Measurements from ENCODE around the gene STYXL2. TPM values are rescaled to one million over a fixed set of nuclear protein-coding genes. Genes with fewer than 3 reads are reported as not detected.

The STYXL2 gene
- total and polyA plus RNA-seq, 2 donors (not counting 1 experiment from before 2014, with no cell fraction given): not detected

GRCh38 chr1:167106119-167106461 lies 12.2 kb downstream of the STYXL2 start:
- no peak overlapping the region for H3K4me2 ChIP-seq (replicated peaks; ENCODE audit: low read depth, low read length, poor library complexity, severe bottlenecking)
- Mint-ChIP-seq H3K27me3 (peaks cover 14% of the 10 kb centered on the region), H3K27ac (no peak overlapping the region), H3K4me1 (peaks cover 40% of the 10 kb centered on the region), H3K4me3 (no peak overlapping the region), H3K9me3 (ENCODE audit: insufficient read depth) (peaks cover 8% of the 10 kb centered on the region)
- DNase-seq (no peak), ATAC-seq (ENCODE audit: low read depth) (no peak)
- TF ChIP-seq EZH2 (IDR thresholded peaks at IDR 0.05; ENCODE audit: borderline replicate concordance, insufficient read depth, low read depth, low read length, poor library complexity, severe bottlenecking): no peak
- no peak for TF ChIP-seq CTCF (IDR thresholded peaks at IDR 0.05)
- WGBS (ENCODE audit: insufficient coverage): 100% methylated on average over 1 of the region's 4 CpGs
- H3K27ac ChIP-seq (ENCODE audit: low read length in 2 of 2): no peak overlapping the region
- intact Hi-C loops (cut with micrococcal nuclease): no loop called here
- H3K9me3 ChIP-seq (ENCODE audit: control extremely low read depth in 1 of 3, control insufficient read depth in 2 of 3, insufficient read depth in 1 of 3, low read length in 2 of 3): peaks cover 1 to 9% (median 3%) of the 10 kb centered on the region in 3 donors
- peak overlapping the region in 1 of 5 experiments; percentile 40 for H3K4me3 ChIP-seq (ENCODE audit: control extremely low read depth in 1 of 5, extremely low read depth in 1 of 5, insufficient read depth in 1 of 5, low read depth in 2 of 5, low read length in 4 of 5)
- ChIA-PET CTCF (no interaction called here), POLR2A (no interaction called here)
- H4K20me1 ChIP-seq (ENCODE audit: control insufficient read depth, insufficient read depth, low read length, poor library complexity, severe bottlenecking): no peaks in the 10 kb centered on the region
- peaks cover 28 to 40% of the 10 kb centered on the region in 2 donors for H3K4me1 ChIP-seq (ENCODE audit: control insufficient read depth in 2 of 2, insufficient read depth in 2 of 2, low read length in 2 of 2)
- H3K36me3 ChIP-seq (replicated peaks in 1 of 2; ENCODE audit: control extremely low read depth in 1 of 2, control insufficient read depth in 1 of 2, extremely low read depth in 1 of 2, insufficient read depth in 2 of 2, low read length in 1 of 2): no peaks in the 10 kb centered on the region
- H2AFZ ChIP-seq (ENCODE audit: insufficient read depth, low read depth, low read length, poor library complexity, severe bottlenecking): peak overlapping the region; percentile 50
- no peaks in the 10 kb centered on the region for H3K79me2 ChIP-seq (ENCODE audit: control insufficient read depth, insufficient read depth, low read length)
- H3K9ac ChIP-seq (ENCODE audit: low read length): no peak overlapping the region
- H3K27me3 ChIP-seq (replicated peaks in 1 of 4; ENCODE audit: control extremely low read depth in 1 of 4, control insufficient read depth in 3 of 4, insufficient read depth in 4 of 4, low read length in 3 of 4): peaks cover 0 to 5% (median 0%) of the 10 kb centered on the region in 4 experiments

- peaks cover 28 to 40% of the 10 kb centered on the region in 2 donors for H3K4me1 ChIP-seq (ENCODE audit: control insufficient read depth in 2 of 2, insufficient read depth in 2 of 2, low read length in 2 of 2)
- no peak overlapping the region for H3K4me2 ChIP-seq (replicated peaks; ENCODE audit: low read depth, low read length, poor library complexity, severe bottlenecking)
- peaks cover 19% of the 10 kb centered on the region for H3K27me3 Mint-ChIP-seq
- H3K9me3 ChIP-seq (ENCODE audit: control extremely low read depth in 1 of 3, control insufficient read depth in 2 of 3, insufficient read depth in 1 of 3, low read length in 2 of 3): peaks cover 1 to 9% (median 3%) of the 10 kb centered on the region in 3 donors
- peaks cover 40% of the 10 kb centered on the region for H3K4me1 Mint-ChIP-seq
- no peak overlapping the region for H3K4me3 ChIP-seq (ENCODE audit: control extremely low read depth in 1 of 5, extremely low read depth in 1 of 5, insufficient read depth in 1 of 5, low read depth in 2 of 5, low read length in 4 of 5)
- H3K4me3 Mint-ChIP-seq: no peak overlapping the region
- TF ChIP-seq EZH2 (IDR thresholded peaks at IDR 0.05; ENCODE audit: borderline replicate concordance, insufficient read depth, low read depth, low read length, poor library complexity, severe bottlenecking): no peak
- no peak for TF ChIP-seq CTCF (IDR thresholded peaks at IDR 0.05)
- CTCF ChIA-PET: no interaction called here
- H3K27ac ChIP-seq (ENCODE audit: low read length in 2 of 2): no peak overlapping the region
- no peaks in the 10 kb centered on the region for H4K20me1 ChIP-seq (ENCODE audit: control insufficient read depth, insufficient read depth, low read length, poor library complexity, severe bottlenecking)
- intact Hi-C loops (cut with micrococcal nuclease): no loop called here
- no peak for ATAC-seq (ENCODE audit: low read depth)
- no peak for DNase-seq
- H3K27ac Mint-ChIP-seq: no peak overlapping the region
- H3K36me3 ChIP-seq (replicated peaks in 1 of 2; ENCODE audit: control extremely low read depth in 1 of 2, control insufficient read depth in 1 of 2, extremely low read depth in 1 of 2, insufficient read depth in 2 of 2, low read length in 1 of 2): no peaks in the 10 kb centered on the region
- no peak overlapping the region for H3K9ac ChIP-seq (ENCODE audit: low read length)
- peaks cover 8% of the 10 kb centered on the region for H3K9me3 Mint-ChIP-seq (ENCODE audit: insufficient read depth)
- H3K79me2 ChIP-seq (ENCODE audit: control insufficient read depth, insufficient read depth, low read length): no peaks in the 10 kb centered on the region
- POLR2A ChIA-PET: no interaction called here
- H3K27me3 ChIP-seq (replicated peaks in 1 of 4; ENCODE audit: control extremely low read depth in 1 of 4, control insufficient read depth in 3 of 4, insufficient read depth in 4 of 4, low read length in 3 of 4): peaks cover 0 to 8% (median 0%) of the 10 kb centered on the region in 4 experiments
- H2AFZ ChIP-seq (ENCODE audit: insufficient read depth, low read depth, low read length, poor library complexity, severe bottlenecking): no peak overlapping the region
Measured at GRCh38 chr1:167107456-167107855, 13.6 kb downstream of the STYXL2 start.

Data from B cell (primary cell).